ENCODE data around the gene IL7R.
"Not testable (repeated sequence)": the region's sequence is repeated elsewhere in the genome, so short reads cannot be mapped to it uniquely, and the experiment has no call there.

IL7R gene

GRCh38 chr5:35887321-35888100 lies 30.8 kb downstream of the IL7R start:
- no peak for TF ChIP-seq JUND (IDR thresholded peaks at IDR 0.05; ENCODE audit: low read depth)
- in situ Hi-C loops (cut with HindIII; ENCODE audit: low pct_unique_long_range_greater_than_20kb, low sequenced_read_pairs), result no loop called here
- no peak for DNase-seq (ENCODE audit: low read depth in 1 of 2, low spot score in 1 of 2)

DNA sequence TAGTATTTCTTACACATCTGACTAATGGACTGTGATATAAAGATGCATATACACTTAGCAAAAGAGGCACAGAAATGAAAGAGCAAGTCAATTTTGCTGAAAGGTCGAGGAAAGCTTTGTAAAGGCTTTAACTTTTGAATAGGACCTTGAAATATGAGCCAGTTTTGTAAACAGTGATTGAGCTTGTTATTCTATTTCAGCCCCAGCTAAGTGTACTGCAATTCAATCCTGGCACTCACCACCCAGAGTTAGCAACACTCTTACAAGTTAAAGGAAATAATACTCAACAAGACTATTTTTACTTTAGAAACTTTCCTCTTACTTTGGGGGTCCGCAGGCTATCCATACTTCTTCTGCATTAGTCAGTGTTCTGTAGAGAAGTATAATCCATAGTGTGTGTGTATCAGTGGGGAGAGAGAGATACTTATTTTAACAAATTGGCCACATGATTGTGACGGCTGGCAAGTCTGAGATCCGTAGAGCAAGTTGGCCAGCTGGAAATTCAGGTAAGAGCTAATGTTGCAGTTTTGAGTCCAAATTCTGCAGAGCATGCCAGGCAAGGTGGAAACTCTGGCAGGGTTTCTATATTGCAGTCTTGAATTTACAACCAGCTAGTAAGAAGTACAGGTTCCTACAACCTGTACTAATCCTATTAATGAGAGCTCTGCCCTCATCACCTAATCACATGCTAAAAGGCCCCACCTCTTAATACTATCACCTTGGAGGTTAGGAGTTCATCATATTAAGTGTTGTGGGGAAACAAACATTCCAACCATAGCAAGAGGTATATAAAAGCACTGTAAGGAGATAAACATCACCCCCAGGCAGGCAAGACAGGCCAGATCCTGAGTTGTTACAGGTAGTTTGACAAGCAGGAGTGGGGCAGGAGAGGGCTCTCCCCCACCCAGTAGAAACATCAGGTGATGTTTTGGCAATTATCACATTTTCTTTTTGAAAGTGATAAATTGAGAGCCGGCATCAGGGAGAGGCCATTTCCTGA lies 33.6 kb downstream of the IL7R start:
- in situ Hi-C loops (cut with HindIII; ENCODE audit: low pct_unique_long_range_greater_than_20kb, low sequenced_read_pairs), result no loop called here
- peak; percentile 11 to 64 for DNase-seq (ENCODE audit: low read depth in 1 of 2, low spot score in 1 of 2)
- no peak for TF ChIP-seq JUND (IDR thresholded peaks at IDR 0.05; ENCODE audit: low read depth)

DNA sequence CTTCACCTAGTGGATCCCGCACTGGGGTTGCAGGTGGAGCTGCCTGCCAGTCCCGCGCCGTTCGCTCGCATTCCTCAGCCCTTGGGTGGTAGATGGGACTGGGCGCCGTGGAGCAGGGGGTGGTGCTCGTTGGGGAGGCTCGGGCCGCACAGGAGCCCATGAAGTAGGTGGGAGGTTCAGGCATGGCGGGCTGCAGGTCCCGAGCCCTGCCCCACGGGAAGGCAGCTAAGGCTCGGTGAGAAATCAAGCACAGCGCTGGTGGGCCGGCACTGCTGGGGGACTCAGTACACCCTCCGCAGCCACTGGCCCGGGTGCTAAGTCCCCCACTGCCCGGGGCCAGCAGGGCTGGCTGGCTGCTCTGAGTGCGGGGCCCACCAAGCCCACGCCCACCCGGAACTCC lies 36.1 kb downstream of the IL7R start:
- in situ Hi-C loops (cut with HindIII; ENCODE audit: low pct_unique_long_range_greater_than_20kb, low sequenced_read_pairs), result not testable (repeated sequence)

GRCh38 chr5:35894131-35894530 lies 37.4 kb downstream of the IL7R start:
- DNase-seq (ENCODE audit: low read depth in 1 of 2, low spot score in 1 of 2), result no peak
- TF ChIP-seq JUND (IDR thresholded peaks at IDR 0.05; ENCODE audit: low read depth), result no peak
- in situ Hi-C loops (cut with HindIII; ENCODE audit: low pct_unique_long_range_greater_than_20kb, low sequenced_read_pairs), result no loop called here

More for the DNA sequence above, 36.1 kb downstream of the IL7R start:
- DNase-seq (ENCODE audit: low read depth in 1 of 2, low spot score in 1 of 2), result not testable (repeated sequence)

GRCh38 chr5:35898952-35899660 lies 42.4 kb downstream of the IL7R start:
- TF ChIP-seq JUND (IDR thresholded peaks at IDR 0.05; ENCODE audit: low read depth), result no peak
- no peak for DNase-seq (ENCODE audit: low read depth in 1 of 2, low spot score in 1 of 2)
- in situ Hi-C loops (cut with HindIII; ENCODE audit: low pct_unique_long_range_greater_than_20kb, low sequenced_read_pairs), result no loop called here

GRCh38 chr5:35899800-35900199 lies 43.1 kb downstream of the IL7R start:
- in situ Hi-C loops (cut with HindIII; ENCODE audit: low pct_unique_long_range_greater_than_20kb, low sequenced_read_pairs), result no loop called here
- no peak for TF ChIP-seq JUND (IDR thresholded peaks at IDR 0.05; ENCODE audit: low read depth)
- DNase-seq (ENCODE audit: low read depth in 1 of 2, low spot score in 1 of 2), result no peak

- in situ Hi-C loops (cut with HindIII; ENCODE audit: low pct_unique_long_range_greater_than_20kb, low sequenced_read_pairs), result no loop called here
Observed at GRCh38 chr5:35900972-35901695, 44.4 kb downstream of the IL7R start.

GRCh38 chr5:35902046-35902672 lies 45.5 kb downstream of the IL7R start:
- in situ Hi-C loops (cut with HindIII; ENCODE audit: low pct_unique_long_range_greater_than_20kb, low sequenced_read_pairs), result no loop called here
- DNase-seq (ENCODE audit: low read depth in 1 of 2, low spot score in 1 of 2), result no peak
- no peak for TF ChIP-seq JUND (IDR thresholded peaks at IDR 0.05; ENCODE audit: low read depth)

More at GRCh38 chr5:35900972-35901695, 44.4 kb downstream of the IL7R start:
- no peak for TF ChIP-seq JUND (IDR thresholded peaks at IDR 0.05; ENCODE audit: low read depth)
- DNase-seq (ENCODE audit: low read depth in 1 of 2, low spot score in 1 of 2), result no peak

DNA sequence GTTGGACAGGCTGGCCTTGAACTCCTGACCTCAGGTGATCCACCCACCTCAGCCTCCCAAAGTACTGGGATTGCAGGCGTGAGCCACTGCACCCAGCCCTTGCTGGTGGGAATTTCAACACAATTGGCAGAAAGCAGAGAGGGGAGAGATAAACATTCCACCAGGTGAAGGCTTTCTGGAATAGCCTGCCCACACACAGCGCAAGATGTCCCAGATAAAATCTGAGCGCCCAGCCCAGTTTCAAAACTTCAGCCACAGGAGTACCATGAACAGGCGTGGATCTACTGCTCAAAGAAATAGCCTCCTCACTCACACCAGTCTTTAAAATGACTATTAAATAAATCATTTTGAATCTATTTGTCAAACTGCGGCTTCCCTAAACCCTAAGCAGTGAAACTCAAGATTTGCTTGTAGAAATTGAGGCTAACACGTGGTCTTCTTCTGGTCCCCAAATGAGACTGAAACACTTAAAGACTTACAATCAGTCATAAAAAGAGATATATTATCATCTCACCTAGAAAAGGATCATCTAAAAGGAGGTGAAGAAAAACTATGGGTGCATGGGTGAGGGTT lies 47.0 kb downstream of the IL7R start:
- no peak for TF ChIP-seq JUND (IDR thresholded peaks at IDR 0.05; ENCODE audit: low read depth)
- no peak for DNase-seq (ENCODE audit: low read depth in 1 of 2, low spot score in 1 of 2)
- in situ Hi-C loops (cut with HindIII; ENCODE audit: low pct_unique_long_range_greater_than_20kb, low sequenced_read_pairs), result no loop called here

GRCh38 chr5:35904443-35905132 lies 47.9 kb downstream of the IL7R start:
- in situ Hi-C loops (cut with HindIII; ENCODE audit: low pct_unique_long_range_greater_than_20kb, low sequenced_read_pairs), result no loop called here
- DNase-seq (ENCODE audit: low read depth in 1 of 2, low spot score in 1 of 2), result no peak

DNA sequence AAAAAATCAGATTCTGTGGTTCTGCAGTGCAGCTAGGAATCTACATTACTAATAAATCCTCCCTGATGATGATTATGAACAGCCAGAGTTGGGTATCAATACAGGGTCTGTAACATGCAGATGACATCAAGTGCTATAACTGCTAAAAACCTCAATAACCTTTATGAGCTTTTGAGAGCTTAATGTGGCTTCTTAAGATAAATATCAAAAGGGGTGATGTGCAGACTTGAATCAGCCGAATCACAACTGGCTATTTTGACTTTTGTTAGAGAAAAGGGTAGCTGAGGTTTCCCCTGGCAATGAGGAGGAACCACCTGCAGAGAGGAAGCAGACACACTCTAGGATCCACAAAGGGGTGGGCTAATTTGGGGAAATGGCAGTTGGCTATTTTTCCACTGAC lies 51.5 kb downstream of the IL7R start:
- in situ Hi-C loops (cut with HindIII; ENCODE audit: low pct_unique_long_range_greater_than_20kb, low sequenced_read_pairs), result no loop called here
- no peak for TF ChIP-seq JUND (IDR thresholded peaks at IDR 0.05; ENCODE audit: low read depth)
- DNase-seq (ENCODE audit: low read depth in 1 of 2, low spot score in 1 of 2), result no peak

More at GRCh38 chr5:35904443-35905132, 47.9 kb downstream of the IL7R start:
- TF ChIP-seq JUND (IDR thresholded peaks at IDR 0.05; ENCODE audit: low read depth), result no peak

Data from T47D (cell line).